ENCODE results near the gene FSD1L. TPM values are rescaled to one million over a fixed set of nuclear protein-coding genes. Genes with fewer than 3 reads are reported as not detected.

FSD1L gene
- total and polyA plus RNA-seq, 8 donors: 0.78 to 13.2 (median 3.0) TPM; not detected in 1

DNA sequence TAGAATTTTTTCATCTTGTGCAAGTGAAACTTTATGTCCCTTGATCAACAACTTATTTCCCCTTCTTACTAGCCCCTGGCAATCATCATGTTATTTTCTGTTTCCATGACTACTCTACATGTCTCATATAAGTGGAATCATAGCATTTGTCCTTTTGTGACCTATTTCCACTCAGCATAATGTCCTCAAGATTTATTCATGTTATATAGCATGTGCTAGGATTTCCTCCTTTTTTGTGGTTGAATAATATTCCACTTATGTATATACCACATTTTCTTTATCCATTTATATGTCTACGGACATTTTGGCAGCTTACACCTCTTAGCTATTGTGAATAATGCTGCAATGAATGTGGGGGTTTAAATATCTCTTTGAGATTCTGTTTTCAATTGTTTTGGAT, 21.0 kb downstream of the FSD1L start:
- Histone ChIP-seq H3K27ac (no peak overlapping the region), H3K27me3 (no peaks in the 10 kb centered on the region), H3K9me3 (no peaks in the 10 kb centered on the region), H3K4me3 (no peak overlapping the region), H3K36me3 (peaks cover 0 to 34% (median 30%) of the 10 kb centered on the region in 4 donors), H3K4me1 (no peaks in the 10 kb centered on the region)
- no peak for DNase-seq
- intact Hi-C loops (cut with DNase I; ENCODE audit: low total_unique reads): no loop called here
- WGBS, 5 donors: 97 to 100% (median 99%) methylated on average over 1 of the region's 1 CpG
- TF ChIP-seq EP300 (IDR thresholded peaks at IDR 0.05) (no peak), POLR2A (IDR thresholded peaks at IDR 0.05) (no peak), POLR2AphosphoS5 (IDR thresholded peaks at IDR 0.05) (no peak)
- TF ChIP-seq, protein P1, sequence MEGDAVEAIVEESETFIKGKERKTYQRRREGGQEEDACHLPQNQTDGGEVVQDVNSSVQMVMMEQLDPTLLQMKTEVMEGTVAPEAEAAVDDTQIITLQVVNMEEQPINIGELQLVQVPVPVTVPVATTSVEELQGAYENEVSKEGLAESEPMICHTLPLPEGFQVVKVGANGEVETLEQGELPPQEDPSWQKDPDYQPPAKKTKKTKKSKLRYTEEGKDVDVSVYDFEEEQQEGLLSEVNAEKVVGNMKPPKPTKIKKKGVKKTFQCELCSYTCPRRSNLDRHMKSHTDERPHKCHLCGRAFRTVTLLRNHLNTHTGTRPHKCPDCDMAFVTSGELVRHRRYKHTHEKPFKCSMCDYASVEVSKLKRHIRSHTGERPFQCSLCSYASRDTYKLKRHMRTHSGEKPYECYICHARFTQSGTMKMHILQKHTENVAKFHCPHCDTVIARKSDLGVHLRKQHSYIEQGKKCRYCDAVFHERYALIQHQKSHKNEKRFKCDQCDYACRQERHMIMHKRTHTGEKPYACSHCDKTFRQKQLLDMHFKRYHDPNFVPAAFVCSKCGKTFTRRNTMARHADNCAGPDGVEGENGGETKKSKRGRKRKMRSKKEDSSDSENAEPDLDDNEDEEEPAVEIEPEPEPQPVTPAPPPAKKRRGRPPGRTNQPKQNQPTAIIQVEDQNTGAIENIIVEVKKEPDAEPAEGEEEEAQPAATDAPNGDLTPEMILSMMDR (IDR thresholded peaks at IDR 0.05): no peak

- intact Hi-C loops (cut with DNase I; ENCODE audit: low total_unique reads): no loop called here
- H3K27ac ChIP-seq: no peak overlapping the region
- H3K27me3 ChIP-seq: no peaks in the 10 kb centered on the region
- H3K36me3 ChIP-seq: peaks cover 0 to 13% (median 12%) of the 10 kb centered on the region in 4 donors
- DNase-seq: no peak
- H3K4me1 ChIP-seq: peaks cover 0 to 2% (median 0%) of the 10 kb centered on the region in 4 donors
- TF ChIP-seq POLR2A (IDR thresholded peaks at IDR 0.05): no peak
- TF ChIP-seq POLR2AphosphoS5 (IDR thresholded peaks at IDR 0.05): no peak
- TF ChIP-seq EP300 (IDR thresholded peaks at IDR 0.05): no peak
- TF ChIP-seq, protein P1 (IDR thresholded peaks at IDR 0.05): no peak
- 93 to 98% (median 97%) methylated on average over 2 of the region's 2 CpGs for WGBS, 5 donors
- H3K4me3 ChIP-seq: no peak overlapping the region
- no peaks in the 10 kb centered on the region for H3K9me3 ChIP-seq
Observed at GRCh38 chr9:105473221-105473620, 25.4 kb downstream of the FSD1L start.

DNA sequence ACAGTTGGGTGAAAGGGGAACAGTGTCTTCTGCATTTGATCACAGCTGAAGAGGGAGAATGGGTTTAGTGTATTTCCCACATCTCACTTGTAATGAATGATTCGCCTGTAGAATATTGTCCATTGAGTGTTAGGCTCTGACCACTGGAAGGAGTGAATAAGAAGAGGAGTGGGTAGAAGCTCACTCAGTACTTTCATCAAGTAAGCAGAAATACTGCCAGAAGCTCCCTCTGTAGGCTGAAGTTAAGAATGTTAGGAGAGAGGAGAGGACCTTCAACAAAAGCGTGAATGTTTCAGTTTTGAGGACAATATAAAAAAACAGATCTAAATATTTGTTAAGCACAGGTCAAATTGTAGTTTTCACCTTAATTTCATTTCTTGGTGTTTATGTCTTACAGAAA, 27.5 kb downstream of the FSD1L start:
- Histone ChIP-seq H3K4me3 (no peak overlapping the region), H3K27ac (no peak overlapping the region), H3K4me1 (peaks cover 0 to 2% (median 0%) of the 10 kb centered on the region in 4 donors), H3K27me3 (no peaks in the 10 kb centered on the region), H3K9me3 (no peaks in the 10 kb centered on the region), H3K36me3 (peaks cover 0 to 8% (median 2%) of the 10 kb centered on the region in 4 donors)
- TF ChIP-seq POLR2A (IDR thresholded peaks at IDR 0.05) (no peak), EP300 (IDR thresholded peaks at IDR 0.05) (no peak), POLR2AphosphoS5 (IDR thresholded peaks at IDR 0.05) (no peak)
- TF ChIP-seq, protein P1 (IDR thresholded peaks at IDR 0.05): peak in 4 of 7 experiments; percentile 13 to 28 (median 23)
- WGBS, 5 donors: 55 to 62% (median 59%) methylated on average over 2 of the region's 2 CpGs
- DNase-seq: peak in 1 of 2 donors; percentile 43
- intact Hi-C loops (cut with DNase I; ENCODE audit: low total_unique reads): no loop called here

- no peak overlapping the region for H3K27ac ChIP-seq
- H3K4me1 ChIP-seq: peaks cover 0 to 2% (median 0%) of the 10 kb centered on the region in 4 donors
- H3K4me3 ChIP-seq: no peak overlapping the region
- H3K9me3 ChIP-seq: no peaks in the 10 kb centered on the region
- no peaks in the 10 kb centered on the region for H3K36me3 ChIP-seq
- intact Hi-C loops (cut with DNase I; ENCODE audit: low total_unique reads): no loop called here
- DNase-seq: no peak
- TF ChIP-seq POLR2AphosphoS5 (IDR thresholded peaks at IDR 0.05) (no peak), POLR2A (IDR thresholded peaks at IDR 0.05) (no peak)
- no peaks in the 10 kb centered on the region for H3K27me3 ChIP-seq
Observed at GRCh38 chr9:105479846-105480245, 32.0 kb downstream of the FSD1L start.

DNA sequence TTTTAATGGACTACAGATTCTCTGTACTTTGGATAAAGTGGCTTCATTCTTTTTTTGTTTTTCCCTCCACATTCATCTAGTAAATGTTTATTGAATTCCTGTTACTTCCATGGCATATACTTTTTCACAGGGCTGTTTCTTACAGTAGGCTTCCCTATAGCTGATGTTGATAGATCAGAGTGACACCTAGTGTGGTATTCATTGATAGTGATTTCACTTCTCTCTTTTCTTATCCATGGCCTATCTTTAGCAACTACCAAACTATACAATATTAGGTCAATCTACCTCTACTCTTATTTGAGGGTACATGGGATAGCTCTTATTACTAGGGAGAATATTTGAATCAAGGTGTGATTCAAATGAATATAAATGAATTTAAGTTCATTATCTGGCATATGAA, 35.8 kb downstream of the FSD1L start:
- intact Hi-C loops (cut with DNase I; ENCODE audit: low total_unique reads): no loop called here
- no peak for DNase-seq
- Histone ChIP-seq H3K4me3 (no peak overlapping the region), H3K36me3 (peaks cover 0 to 3% (median 0%) of the 10 kb centered on the region in 4 donors), H3K9me3 (no peaks in the 10 kb centered on the region), H3K4me1 (no peaks in the 10 kb centered on the region), H3K27me3 (no peaks in the 10 kb centered on the region), H3K27ac (no peak overlapping the region)
- no peak for TF ChIP-seq POLR2A (IDR thresholded peaks at IDR 0.05)
- TF ChIP-seq, protein P1 (IDR thresholded peaks at IDR 0.05): no peak
- TF ChIP-seq POLR2AphosphoS5 (IDR thresholded peaks at IDR 0.05): no peak
- TF ChIP-seq EP300 (IDR thresholded peaks at IDR 0.05): no peak
